ENCODE data around the gene PLCD3. TPM values are rescaled to one million over a fixed set of nuclear protein-coding genes. Genes with fewer than 3 reads are reported as not detected.

The PLCD3 gene
- total RNA-seq, 1 experiment from 2014 or later: 55.8 TPM

DNA sequence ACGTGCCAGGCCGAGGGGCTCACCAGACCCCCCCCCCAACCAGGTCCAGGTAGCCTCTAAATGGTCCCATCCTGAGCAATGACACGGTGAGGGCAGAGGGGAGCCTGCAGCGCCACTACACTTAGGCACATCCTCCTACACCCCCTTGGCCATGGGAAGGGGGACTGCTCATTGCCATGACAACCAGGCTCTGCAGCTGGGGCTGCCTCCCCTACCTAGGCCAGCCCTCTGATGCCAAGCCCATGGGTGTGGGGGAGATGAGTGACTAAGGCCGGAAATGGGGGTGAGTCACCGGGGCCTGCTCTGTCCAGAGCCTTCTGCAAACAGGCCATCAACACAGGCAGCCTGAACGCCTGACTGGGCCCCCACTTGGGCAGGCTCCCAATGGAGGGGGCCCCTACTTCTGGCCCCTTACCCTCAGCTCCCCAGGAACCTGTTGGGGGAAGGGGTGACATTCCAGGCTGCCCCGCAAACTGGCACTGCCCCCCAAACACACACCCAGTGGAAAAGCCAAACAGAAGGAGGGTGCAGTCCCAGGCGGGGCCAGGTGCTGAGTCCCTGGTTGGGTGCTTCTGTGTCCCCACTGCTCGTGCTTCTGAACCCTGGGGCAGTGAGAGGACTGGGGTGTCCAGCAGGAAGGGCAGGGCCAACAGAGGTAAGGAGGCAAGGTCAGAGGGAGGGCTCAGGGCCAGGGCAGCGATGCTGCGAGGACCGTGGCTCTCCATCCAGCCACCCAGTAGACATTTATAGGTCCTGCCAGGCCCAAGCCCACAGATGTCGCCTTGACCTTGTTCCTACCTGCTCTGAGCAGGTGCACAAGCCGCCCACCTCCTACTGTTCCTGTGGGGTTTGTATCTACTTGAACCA lies 8.2 kb downstream of the PLCD3 start (continued):
- TF ChIP-seq, protein P1, sequence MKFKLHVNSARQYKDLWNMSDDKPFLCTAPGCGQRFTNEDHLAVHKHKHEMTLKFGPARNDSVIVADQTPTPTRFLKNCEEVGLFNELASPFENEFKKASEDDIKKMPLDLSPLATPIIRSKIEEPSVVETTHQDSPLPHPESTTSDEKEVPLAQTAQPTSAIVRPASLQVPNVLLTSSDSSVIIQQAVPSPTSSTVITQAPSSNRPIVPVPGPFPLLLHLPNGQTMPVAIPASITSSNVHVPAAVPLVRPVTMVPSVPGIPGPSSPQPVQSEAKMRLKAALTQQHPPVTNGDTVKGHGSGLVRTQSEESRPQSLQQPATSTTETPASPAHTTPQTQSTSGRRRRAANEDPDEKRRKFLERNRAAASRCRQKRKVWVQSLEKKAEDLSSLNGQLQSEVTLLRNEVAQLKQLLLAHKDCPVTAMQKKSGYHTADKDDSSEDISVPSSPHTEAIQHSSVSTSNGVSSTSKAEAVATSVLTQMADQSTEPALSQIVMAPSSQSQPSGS (CRISPR knock-in tag; IDR thresholded peaks at IDR 0.05; ENCODE audit: borderline replicate concordance, low read depth): no peak
- no peak for TF ChIP-seq SMAD3 (CRISPR knock-in tag; IDR thresholded peaks at IDR 0.05; ENCODE audit: borderline replicate concordance)

DNA sequence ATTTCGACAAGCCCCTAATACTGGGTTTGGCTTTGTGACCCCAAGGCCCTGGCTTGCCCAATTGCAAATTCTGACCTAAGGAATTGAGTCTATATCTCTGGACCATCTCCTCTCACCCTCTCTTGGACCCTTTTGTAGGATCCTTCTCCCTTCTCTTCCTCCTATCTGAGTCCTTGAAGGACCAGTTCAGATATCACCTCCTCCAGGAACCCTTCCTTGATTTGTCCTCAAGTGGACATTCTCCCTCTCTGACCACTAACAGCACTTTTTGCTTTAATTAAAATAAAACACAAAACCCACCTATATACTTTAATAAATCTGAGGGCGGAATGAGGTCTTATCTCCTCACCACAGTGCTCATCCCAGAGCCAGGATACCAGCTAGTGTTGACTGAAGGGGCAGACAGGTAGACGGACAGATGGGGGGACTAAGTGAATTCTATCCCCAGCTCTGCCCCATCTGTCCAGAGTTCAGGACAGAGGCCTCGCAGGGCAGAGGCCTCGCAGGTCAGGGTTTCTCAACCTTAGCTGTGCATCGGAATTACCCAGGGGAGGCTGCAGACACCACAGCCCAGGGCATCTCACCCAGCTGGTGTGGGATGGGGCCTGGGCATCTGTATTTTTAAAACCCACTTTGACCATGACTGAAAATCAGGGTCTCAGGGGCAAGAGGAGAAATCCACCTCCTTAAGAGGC lies 9.1 kb downstream of the PLCD3 start:
- Mint-ChIP-seq H3K9me3 (no peaks in the 10 kb centered on the region), H3K4me3 (no peak overlapping the region), H3K27ac (0 out of 2 replicates have a peak overlapping the region, but pooled peaks have one; percentile 18), H3K4me1 (peaks cover 11% of the 10 kb centered on the region), H3K27me3 (ENCODE audit: low read depth) (no peaks in the 10 kb centered on the region), H3K36me3 (no peaks in the 10 kb centered on the region)
- ChIA-PET POLR2A (no interaction called here), CTCF (interaction anchor here (0.5 to 2.4 kb wide), 3 partner anchors 10 to 412 kb away, joined by 3 to 17 read pairs (median 3); partner anchors contain the start of gene ACBD4)
- ATAC-seq (no peak), DNase-seq (ENCODE audit: low spot score) (no peak)
- TF ChIP-seq NFYB (CRISPR knock-in tag; conservative IDR thresholded peaks at IDR 0.05; ENCODE audit: low read depth): no peak
- TF ChIP-seq SMAD3 (CRISPR knock-in tag; IDR thresholded peaks at IDR 0.05; ENCODE audit: borderline replicate concordance): no peak
- TF ChIP-seq EMX1 (CRISPR knock-in tag; IDR thresholded peaks at IDR 0.05): no peak
- TF ChIP-seq ESRRA (CRISPR knock-in tag; IDR thresholded peaks at IDR 0.05; ENCODE audit: borderline replicate concordance): no peak
- TF ChIP-seq, protein P1 (CRISPR knock-in tag; IDR thresholded peaks at IDR 0.05; ENCODE audit: borderline replicate concordance, low read depth): no peak
- TF ChIP-seq CBFB (CRISPR knock-in tag; IDR thresholded peaks at IDR 0.05; ENCODE audit: low read depth): no peak
- no peak for TF ChIP-seq ATF1 (CRISPR knock-in tag; IDR thresholded peaks at IDR 0.05)
- TF ChIP-seq, protein P2, sequence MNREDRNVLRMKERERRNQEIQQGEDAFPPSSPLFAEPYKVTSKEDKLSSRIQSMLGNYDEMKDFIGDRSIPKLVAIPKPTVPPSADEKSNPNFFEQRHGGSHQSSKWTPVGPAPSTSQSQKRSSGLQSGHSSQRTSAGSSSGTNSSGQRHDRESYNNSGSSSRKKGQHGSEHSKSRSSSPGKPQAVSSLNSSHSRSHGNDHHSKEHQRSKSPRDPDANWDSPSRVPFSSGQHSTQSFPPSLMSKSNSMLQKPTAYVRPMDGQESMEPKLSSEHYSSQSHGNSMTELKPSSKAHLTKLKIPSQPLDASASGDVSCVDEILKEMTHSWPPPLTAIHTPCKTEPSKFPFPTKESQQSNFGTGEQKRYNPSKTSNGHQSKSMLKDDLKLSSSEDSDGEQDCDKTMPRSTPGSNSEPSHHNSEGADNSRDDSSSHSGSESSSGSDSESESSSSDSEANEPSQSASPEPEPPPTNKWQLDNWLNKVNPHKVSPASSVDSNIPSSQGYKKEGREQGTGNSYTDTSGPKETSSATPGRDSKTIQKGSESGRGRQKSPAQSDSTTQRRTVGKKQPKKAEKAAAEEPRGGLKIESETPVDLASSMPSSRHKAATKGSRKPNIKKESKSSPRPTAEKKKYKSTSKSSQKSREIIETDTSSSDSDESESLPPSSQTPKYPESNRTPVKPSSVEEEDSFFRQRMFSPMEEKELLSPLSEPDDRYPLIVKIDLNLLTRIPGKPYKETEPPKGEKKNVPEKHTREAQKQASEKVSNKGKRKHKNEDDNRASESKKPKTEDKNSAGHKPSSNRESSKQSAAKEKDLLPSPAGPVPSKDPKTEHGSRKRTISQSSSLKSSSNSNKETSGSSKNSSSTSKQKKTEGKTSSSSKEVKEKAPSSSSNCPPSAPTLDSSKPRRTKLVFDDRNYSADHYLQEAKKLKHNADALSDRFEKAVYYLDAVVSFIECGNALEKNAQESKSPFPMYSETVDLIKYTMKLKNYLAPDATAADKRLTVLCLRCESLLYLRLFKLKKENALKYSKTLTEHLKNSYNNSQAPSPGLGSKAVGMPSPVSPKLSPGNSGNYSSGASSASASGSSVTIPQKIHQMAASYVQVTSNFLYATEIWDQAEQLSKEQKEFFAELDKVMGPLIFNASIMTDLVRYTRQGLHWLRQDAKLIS (CRISPR knock-in tag; IDR thresholded peaks at IDR 0.05; ENCODE audit: borderline replicate concordance): no peak
- no peak for TF ChIP-seq SMAD4 (CRISPR knock-in tag; IDR thresholded peaks at IDR 0.05)
- TF ChIP-seq, protein P3, sequence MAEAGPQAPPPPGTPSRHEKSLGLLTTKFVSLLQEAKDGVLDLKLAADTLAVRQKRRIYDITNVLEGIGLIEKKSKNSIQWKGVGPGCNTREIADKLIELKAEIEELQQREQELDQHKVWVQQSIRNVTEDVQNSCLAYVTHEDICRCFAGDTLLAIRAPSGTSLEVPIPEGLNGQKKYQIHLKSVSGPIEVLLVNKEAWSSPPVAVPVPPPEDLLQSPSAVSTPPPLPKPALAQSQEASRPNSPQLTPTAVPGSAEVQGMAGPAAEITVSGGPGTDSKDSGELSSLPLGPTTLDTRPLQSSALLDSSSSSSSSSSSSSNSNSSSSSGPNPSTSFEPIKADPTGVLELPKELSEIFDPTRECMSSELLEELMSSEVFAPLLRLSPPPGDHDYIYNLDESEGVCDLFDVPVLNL (CRISPR knock-in tag; IDR thresholded peaks at IDR 0.05; ENCODE audit: borderline replicate concordance, low read depth): no peak
- TF ChIP-seq, protein P4, sequence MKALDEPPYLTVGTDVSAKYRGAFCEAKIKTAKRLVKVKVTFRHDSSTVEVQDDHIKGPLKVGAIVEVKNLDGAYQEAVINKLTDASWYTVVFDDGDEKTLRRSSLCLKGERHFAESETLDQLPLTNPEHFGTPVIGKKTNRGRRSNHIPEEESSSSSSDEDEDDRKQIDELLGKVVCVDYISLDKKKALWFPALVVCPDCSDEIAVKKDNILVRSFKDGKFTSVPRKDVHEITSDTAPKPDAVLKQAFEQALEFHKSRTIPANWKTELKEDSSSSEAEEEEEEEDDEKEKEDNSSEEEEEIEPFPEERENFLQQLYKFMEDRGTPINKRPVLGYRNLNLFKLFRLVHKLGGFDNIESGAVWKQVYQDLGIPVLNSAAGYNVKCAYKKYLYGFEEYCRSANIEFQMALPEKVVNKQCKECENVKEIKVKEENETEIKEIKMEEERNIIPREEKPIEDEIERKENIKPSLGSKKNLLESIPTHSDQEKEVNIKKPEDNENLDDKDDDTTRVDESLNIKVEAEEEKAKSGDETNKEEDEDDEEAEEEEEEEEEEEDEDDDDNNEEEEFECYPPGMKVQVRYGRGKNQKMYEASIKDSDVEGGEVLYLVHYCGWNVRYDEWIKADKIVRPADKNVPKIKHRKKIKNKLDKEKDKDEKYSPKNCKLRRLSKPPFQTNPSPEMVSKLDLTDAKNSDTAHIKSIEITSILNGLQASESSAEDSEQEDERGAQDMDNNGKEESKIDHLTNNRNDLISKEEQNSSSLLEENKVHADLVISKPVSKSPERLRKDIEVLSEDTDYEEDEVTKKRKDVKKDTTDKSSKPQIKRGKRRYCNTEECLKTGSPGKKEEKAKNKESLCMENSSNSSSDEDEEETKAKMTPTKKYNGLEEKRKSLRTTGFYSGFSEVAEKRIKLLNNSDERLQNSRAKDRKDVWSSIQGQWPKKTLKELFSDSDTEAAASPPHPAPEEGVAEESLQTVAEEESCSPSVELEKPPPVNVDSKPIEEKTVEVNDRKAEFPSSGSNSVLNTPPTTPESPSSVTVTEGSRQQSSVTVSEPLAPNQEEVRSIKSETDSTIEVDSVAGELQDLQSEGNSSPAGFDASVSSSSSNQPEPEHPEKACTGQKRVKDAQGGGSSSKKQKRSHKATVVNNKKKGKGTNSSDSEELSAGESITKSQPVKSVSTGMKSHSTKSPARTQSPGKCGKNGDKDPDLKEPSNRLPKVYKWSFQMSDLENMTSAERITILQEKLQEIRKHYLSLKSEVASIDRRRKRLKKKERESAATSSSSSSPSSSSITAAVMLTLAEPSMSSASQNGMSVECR (CRISPR knock-in tag; IDR thresholded peaks at IDR 0.05; ENCODE audit: borderline replicate concordance): no peak

Measured in WTC11 (cell line).